HTERT RPE-1 (cell line): Measurements from ENCODE around the gene CASZ1.

Experiments used
- in situ Hi-C: fragments of 300-500 bp; cut with MboI; formaldehyde crosslinking; loops from 4 replicates; pipeline ENCODE4 v1.14.3; 2020; ENCODE audit warnings: low sequenced_read_pairs

The CASZ1 gene

GRCh38 chr1:10659646-10660540 lies 136.6 kb downstream of the CASZ1 start:
- in situ Hi-C loops: no loop called here

GRCh38 chr1:10659218-10659617 lies 137.2 kb downstream of the CASZ1 start:
- in situ Hi-C loops: no loop called here

- in situ Hi-C loops: no loop called here
Observed at GRCh38 chr1:10658396-10659066, 137.9 kb downstream of the CASZ1 start.

- in situ Hi-C loops: no loop called here
Observed at GRCh38 chr1:10657088-10657847, 139.2 kb downstream of the CASZ1 start.

GRCh38 chr1:10656431-10656830 lies 140.0 kb downstream of the CASZ1 start:
- in situ Hi-C loops: no loop called here

- in situ Hi-C loops: no loop called here
Observed at GRCh38 chr1:10655002-10655401, 141.4 kb downstream of the CASZ1 start.

- in situ Hi-C loops: no loop called here
Observed at GRCh38 chr1:10653370-10654125, 142.9 kb downstream of the CASZ1 start.

GRCh38 chr1:10652626-10653025 lies 143.8 kb downstream of the CASZ1 start:
- in situ Hi-C loops: no loop called here

- in situ Hi-C loops: no loop called here
Observed at GRCh38 chr1:10651793-10652192, 144.7 kb downstream of the CASZ1 start.

GRCh38 chr1:10651389-10651766 lies 145.1 kb downstream of the CASZ1 start:
- in situ Hi-C loops: no loop called here

- in situ Hi-C loops: no loop called here
Observed at GRCh38 chr1:10650556-10651388, 145.7 kb downstream of the CASZ1 start.

- in situ Hi-C loops: no loop called here
Observed at GRCh38 chr1:10649517-10650201, 146.8 kb downstream of the CASZ1 start.

- in situ Hi-C loops: no loop called here
Observed at GRCh38 chr1:10648689-10649516, 147.5 kb downstream of the CASZ1 start.

- in situ Hi-C loops: no loop called here
Observed at GRCh38 chr1:10647414-10648170, 148.9 kb downstream of the CASZ1 start.

GRCh38 chr1:10646347-10646861 lies 150.0 kb downstream of the CASZ1 start:
- in situ Hi-C loops: no loop called here

- in situ Hi-C loops: no loop called here
Observed at GRCh38 chr1:10644307-10645128, 151.9 kb downstream of the CASZ1 start.
